ENCODE measurements around the gene B3GNT8.

DNA sequence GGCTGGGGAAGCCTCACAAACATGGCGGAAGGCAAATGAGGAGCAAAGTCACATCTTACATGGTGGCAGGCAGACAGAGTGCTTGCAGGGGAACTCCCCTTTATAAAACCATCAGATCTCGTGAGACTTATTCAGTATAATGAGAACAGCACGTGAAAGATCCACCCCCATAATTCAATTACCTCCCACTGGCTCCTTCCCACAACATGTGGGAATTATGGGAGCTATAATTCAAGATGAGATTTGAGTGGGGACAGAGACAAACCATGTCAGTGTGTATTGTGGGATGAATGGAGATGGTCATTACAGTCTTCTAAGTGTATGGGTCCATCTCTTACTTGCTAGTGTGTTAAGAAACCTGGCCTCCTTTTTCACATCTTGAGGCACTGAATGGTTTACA, 25.2 kb downstream of the B3GNT8 start:
- TF ChIP-seq POLR2AphosphoS5 (IDR thresholded peaks at IDR 0.05) = no peak
- TF ChIP-seq CTCF (IDR thresholded peaks at IDR 0.05 in 8 of 11, conservative IDR thresholded peaks at IDR 0.05 in 3 of 11) = no peak
